ENCODE data around the gene KRTAP13-2.
A peak's percentile ranks its signal among the peaks of the same experiment; 100 is the strongest.

The KRTAP13-2 gene, protein sequence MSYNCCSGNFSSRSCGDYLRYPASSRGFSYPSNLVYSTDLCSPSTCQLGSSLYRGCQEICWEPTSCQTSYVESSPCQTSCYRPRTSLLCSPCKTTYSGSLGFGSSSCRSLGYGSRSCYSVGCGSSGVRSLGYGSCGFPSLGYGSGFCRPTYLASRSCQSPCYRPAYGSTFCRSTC

DNA sequence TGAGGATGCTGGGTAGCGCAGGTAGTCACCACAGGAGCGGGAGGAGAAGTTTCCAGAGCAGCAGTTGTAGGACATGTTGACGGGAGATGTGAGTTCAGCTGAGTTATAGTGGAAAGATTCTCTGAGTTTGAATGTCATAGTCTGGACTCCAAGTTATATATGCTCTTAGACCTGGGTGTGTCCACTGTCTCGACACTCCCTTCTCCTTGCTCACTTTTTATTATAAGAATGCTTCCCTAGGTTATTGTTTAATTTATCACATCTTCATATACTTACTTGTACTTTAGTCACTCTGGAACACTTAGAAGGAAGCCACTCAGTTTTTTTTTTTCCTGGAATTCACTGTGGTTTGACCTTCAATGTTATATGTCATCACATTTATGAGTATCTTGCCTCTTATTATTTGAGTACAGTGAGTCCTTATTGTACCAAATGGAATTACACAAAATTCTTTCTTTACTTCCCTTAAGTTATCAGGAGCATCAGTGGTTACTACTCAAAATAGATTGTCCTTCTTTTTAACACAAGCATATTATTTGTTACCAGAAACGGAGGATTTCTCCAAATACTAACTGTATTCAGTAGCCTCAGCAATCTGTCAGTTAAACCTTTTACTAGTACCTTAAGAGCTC is at the start of gene KRTAP13-2:
Gene KRTAP13-2, minus strand, starts transcription at position 133 of the 632 bp plus-strand sequence. Its CDS starts 58 bp downstream, at position 75.
- DNase-seq: no peak

DNA sequence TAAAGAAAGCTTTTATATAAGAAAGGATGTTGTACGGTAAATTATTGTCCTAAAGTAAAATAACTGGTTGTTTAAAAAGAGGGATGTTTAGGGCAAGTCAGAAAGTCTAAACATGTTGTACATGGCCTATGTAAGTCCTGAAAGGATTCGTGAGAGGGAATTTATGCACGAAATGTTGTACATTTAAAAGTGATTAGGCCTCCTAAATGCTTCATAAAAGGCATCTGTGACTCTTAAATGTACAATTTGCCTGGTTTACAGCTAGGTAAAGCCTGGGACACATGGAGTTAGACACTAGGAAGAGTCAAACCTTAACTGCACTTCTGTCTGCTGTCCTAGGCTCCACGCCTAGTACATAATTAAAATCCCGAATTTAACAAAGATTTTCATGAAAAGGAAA is 43.9 kb upstream of the KRTAP13-2 start:
- DNase-seq: no peak

DNA sequence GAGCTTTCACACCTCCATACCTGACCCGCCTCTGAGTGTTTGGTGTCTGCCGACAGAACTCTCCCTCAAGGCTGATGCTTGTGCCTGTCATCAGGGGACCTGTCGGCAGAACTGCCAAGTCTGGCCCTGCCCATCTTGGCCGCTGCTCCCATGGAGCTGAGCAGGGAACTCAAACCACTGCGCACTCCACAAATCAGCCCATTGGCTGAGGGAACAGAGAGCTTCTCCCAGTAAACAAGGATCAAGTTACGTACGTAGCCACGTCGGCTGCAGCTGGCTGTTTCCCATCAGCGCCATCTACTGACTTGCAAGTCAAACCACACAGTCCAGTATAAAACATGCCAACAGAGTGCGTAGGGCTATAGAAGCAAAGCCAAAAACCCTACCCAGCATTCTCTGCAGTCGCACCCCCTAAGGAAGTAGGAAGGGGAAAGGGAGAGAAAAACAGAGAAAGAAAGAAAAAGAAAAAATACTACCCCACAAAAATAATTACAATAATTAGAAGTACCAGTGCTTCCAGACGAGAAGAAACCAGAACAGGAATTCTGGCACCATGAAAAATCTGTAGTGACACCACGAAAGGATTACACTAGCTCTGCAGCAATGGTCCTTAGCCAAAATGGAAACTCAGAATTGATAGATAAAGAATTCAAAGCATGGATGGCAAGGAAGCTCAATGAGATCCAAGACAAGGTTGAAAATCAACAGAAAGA is 36.9 kb upstream of the KRTAP13-2 start:
- DNase-seq: no peak

DNA sequence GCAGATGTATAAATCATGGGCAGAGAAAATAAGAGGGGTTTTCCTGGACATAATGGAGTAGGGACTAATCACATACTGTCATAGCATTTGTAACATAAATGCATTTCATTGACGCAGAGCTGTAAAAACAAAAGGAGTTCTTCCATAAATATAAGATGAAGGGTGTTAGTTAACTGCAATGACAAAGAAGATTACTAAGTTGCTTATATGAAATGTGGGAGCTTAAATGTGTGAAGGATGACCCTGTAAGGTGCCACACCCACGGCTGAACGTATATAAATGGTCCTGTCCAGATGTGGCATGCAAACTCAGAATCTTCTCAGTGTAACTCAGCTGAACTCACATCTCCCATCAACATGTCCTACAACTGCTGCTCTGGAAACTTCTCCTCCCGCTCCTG is 23.7 kb upstream of the KRTAP13-2 start, which contains the start of gene KRTAP13-1:
Gene KRTAP13-1, plus strand, starts transcription at position 301 of the 400 bp plus-strand sequence. Its CDS starts 56 bp downstream, at position 357.
- DNase-seq: no peak

DNA sequence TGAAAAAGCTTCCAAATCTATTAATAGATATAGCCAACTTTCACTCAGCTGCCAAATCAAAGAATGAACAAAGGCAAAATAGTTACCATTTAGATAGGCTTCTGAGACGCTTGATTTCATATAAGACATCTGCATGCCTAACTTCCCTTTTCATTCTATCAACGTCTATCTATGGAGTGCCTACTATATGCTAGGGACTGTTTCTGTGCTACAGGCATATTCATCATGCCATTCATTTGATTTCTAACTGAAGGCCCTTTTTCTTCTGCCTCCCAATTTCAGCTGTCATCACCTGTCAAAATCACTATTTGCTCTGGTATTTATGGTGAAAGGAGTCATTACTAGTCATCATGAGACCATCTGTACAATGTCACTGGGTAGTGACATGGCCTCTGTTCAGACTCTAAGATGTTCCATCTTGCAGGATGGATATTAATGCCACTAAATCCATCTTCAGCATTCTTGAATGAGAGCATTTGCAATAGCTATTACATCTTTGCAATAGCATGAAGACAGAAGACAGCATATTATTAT is 19.5 kb upstream of the KRTAP13-2 start:
- DNase-seq: no peak

DNA sequence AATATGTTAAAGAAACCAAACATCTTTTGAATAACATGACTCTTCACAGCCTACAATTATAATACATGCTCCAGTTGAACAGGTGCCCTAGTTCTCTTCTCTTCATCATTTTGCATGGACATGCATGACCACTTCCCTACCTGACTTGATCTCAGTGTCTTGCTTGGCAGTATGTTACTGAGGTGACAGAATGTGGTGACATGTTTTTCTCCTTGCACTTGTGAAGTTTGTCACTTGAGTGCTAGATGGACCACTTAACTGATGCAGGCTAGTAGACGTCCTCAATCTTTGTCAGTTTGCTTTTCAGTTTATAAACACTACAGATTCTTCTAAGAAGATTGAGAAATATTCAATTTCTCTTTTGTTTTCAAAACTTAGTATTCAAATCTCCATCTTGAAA is 10.1 kb upstream of the KRTAP13-2 start:
- DNase-seq: no peak

DNA sequence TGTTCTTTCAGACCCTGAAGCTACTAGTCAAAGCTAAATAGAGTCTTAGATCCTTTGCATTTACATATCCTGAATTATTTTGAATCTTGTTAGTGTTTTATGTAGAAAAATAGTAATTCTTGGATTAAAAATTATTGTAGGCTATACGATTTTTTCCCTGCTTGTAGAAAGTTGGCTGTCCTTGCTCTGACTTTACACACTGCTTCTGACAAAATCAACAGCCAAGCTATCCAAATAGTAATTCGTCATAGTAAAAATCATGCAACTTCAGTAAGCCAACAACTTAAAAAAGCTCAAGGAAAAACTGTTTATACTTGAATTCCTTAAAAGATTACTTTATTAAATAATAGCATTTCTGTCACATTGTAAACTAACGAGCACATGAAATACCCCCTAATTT is 16.2 kb downstream of the KRTAP13-2 start:
- DNase-seq: no peak

DNA sequence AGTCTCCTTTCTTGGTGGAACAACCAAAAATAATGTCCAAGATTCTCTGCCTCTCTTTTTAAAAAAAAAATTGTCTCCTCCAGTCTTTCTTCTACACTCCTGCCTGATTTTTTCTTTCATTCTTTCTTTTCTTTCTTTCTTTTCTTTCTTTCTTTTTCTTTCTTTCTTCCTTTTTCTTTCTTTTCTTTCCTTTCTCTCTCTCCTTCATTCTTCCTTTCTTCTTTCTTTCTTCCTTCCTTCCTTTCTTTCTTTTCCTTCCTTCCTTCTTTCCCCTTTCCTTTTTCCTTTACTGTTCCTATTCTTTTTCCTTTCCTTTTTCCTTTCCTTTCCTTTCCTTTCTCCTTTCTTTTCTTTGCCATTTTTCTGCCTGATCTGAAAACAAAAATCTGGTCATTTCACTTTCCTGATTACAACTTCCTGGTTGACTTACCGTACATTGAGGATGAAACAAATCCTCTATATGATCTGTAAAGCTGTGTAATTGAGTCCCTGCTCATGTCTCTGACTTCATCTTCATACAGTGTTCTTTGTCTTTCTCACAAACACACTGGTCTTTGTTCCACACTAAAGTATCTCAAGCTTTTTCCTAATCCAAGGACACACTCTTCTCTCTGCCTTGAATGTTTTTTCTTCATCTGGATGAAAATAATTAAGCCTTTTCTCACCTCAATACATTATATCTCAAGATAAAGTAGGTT is 17.6 kb downstream of the KRTAP13-2 start:
- DNase-seq: no peak

DNA sequence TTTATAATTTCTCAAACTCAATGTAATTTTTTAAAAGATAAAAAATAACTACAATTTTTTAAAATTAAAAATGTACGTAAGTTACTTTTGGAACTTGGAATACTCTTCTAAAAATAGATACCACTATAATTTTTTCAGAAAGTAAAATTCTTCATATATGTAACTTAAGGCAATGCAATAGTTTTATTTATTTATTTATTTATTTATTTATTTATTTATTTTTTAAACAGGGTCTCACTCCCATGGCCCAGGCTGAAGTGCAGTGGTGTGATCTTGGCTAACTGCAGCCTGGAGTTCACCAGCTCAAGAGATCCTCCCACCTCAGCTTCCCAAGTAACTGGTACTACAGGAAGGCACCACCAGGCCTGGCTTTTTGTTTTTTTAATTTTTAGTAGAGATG is 20.5 kb downstream of the KRTAP13-2 start:
- DNase-seq: no peak

DNA sequence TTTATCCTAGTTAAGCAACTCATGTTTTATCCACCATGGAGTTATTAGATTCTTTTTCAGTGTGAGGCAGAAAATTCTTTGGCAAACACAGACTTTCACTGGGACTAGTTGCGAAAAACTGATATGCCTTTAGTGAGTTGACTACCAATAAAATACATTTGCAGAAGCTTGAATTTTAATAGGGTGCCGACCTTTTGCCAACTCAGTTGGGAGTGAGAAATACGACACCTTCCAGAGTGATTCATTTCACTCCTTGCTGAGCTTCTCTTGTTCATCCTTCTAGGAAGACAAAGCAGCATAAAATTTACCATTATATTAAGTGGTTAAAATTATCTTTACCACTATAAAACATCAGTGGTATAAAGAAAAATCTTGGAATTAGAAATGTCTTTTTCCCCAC is 22.5 kb downstream of the KRTAP13-2 start:
- no peak for DNase-seq

DNA sequence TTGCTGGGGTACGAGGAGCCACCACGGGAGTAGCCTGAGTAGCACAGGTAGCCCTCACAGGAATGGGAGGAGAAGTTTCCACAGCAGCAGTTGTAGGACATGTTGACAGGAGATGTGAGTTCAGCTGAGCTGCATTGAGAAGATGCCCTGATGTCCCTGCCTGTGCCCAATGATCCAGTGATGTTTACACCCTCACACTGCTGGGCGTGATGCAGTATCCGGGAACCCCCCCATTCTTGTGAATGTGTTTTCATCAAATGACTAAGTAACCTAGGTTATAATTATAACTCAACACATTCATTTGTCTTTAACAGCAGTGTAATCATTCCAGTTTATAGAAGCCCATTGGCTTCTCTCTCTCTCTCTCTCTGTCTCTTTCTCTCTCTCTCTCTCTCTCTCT is 23.6 kb downstream of the KRTAP13-2 start, which contains the start of gene KRTAP23-1:
Gene KRTAP23-1, minus strand, starts transcription at position 101 of the 400 bp plus-strand sequence. Its CDS starts 0 bp downstream, at position 101.
- no peak for DNase-seq

DNA sequence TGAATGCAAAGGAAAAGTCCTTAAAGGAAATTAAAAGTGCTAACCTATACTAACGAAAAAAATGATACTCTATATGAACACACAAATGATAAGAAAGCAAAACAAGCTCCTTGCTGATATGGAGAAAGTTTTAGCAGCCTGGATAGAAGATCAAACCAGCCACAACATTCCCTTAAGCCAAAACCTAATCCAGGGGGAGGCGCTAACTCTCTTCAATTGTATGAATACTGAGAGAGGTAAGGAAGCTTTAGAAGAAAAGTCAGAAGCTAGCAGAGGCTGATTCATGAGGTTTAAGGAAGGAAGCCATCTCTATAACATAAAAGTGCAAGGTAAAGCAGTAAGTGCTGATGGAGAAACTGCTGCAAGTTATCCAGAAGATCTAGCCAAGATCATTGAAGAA is 27.1 kb downstream of the KRTAP13-2 start:
- DNase-seq: no peak

DNA sequence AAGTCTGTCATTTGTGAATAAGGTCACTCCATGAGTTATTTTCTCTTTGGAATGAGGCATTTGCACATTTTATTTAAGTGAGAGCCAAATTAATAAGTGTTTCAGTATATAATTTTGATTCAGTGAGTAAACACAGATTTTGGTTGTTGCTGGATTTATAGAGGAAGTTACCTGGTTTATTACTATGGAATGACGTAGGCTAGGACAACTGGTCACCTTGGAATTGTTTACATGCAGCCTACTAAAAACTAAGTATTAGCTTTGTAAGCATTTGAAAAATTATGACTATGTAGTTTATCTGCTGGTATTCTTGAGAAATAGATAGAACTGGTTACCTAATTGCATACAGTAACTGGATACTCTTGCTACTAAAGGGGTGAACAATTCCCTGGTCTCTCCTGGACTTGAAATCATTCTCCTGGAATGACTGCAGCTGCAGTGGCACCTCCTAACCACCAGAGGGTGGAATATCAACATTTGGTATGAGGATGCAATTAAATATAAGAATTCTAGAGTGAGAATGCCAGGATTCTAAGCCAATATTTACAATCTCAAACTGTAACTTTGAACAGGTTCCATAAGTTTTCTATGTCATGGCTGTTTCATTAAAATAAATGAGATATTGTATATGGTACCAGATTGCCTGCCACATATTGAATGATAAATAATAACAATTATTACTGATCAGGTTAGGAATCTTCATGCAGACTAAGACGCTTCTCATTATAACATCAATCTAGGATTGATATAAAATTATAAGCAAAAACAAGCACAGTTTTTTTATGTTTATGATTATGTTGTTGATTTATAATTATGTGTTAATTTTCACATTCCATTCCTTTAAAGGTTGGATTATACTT is 31.1 kb downstream of the KRTAP13-2 start:
- DNase-seq: peak in 3 of 6 experiments; percentile 3 to 7 (median 6)

DNA sequence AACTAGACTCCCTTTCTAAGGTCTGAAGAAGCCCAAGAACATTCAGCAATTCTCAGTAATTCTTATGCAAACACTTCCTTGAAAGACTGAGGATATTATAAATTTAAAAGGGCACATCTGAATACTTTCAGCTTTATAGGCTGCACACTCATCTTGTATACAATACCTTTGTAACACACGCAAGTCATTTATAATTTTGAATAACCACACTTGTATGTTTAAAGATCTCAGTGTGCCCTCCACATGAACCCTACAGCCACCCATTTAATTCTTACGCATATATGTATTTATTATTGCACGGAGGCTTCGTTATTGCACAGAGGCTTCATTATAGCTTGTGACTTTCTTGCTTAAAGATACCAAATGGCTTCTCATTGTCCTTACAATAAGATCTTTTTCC is 33.4 kb downstream of the KRTAP13-2 start:
- no peak for DNase-seq

DNA sequence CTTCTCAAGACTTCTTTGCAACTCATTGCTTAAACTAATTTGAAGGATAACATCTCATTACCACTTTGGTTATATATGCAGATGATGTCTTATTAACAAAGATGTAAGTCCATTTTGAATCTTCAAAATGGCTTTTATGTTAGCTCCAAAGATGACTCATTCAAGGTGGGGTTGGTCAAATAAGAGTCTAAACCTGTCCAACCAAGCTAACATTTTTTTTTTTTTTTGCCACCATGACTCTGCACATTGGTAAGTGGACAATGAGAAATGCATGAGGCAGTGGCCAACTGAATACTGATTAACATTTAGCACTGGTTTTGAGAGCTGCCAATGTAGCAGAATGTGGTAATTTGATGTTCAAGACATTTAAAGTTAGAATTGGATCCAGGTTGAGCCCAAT is 34.3 kb downstream of the KRTAP13-2 start:
- DNase-seq: no peak

DNA sequence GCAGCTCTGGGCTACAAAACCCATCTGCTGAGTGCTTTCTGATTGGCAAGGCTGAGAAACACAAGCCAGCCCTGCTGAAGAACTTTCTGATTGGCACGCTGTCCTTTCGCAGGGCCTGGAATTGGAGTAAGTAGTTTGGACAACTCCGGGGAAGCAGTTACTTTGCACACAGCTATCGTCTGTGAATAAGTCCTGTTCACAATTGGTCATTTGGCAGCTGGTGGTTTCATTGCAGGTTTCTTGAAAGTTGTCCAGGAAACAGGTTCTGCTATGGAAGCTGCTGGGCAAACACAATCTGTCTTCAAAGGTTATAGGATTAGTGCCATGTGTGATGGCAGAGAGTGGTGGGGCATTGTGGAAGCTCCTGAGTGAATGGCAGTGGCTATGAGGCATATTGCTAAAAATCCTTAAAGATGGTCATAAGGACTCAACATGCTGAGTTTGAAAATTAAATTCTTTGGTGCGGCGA is 34.8 kb downstream of the KRTAP13-2 start, which contains the start of gene KRTAP27-1:
Gene KRTAP27-1, minus strand, starts transcription at position 419 of the 469 bp plus-strand sequence. Its CDS starts 26 bp downstream, at position 393.
- no peak for DNase-seq

DNA sequence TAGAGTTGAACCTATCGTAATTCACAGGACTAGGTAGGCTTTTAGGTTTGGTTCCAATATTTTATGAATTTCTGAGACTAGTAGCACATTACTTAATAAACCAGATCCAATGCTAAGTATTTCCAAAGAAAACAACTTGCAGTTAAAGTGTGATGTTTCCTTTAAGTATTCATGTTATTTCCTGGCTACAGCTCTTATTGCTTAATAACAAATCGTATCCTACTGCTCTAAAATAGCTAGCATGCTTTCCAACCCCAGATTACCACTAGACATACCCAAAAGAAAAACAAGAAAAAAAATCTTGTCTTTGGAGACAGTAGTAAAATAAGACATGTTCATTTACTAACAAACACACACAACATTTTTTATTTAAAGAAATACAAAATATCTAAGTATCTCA is 35.5 kb downstream of the KRTAP13-2 start:
- no peak for DNase-seq

DNA sequence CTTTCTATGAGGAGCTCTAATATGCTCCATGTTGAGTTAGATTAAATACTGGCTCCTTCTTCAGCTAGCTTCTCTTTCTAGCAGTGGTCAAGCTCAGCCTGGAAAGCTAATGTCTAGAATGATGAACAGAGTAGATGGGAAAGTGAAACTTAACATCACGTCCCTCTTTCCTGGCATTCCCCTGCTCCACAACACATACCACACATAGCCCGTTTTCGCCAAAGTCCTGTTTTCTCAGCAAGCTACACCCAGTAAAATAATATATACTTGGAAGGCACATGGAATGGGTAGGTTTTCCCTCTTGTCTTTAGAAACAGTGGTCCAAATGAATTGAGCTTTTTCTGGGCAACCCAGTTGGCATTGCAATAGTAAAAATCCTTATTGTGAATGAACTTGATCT is 38.3 kb downstream of the KRTAP13-2 start:
- DNase-seq: no peak

DNA sequence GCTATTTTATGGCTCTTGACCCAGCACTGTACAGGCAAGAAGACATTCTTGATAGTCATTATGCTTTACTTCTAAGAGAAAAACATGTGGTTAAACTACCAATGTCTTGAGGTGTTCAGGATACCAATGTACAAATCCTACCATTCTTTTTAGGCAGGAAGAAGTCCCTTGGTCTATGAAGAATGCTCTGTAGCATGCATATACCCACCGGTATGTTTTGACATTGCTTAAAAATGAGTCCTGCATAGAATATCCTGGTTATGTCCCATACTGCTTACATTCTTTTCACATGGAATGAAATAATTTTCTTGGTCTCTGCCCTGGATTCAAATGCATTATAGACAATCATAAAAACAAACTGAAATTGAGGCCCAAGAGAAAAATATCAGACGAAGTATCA is 39.4 kb downstream of the KRTAP13-2 start:
- no peak for DNase-seq

DNA sequence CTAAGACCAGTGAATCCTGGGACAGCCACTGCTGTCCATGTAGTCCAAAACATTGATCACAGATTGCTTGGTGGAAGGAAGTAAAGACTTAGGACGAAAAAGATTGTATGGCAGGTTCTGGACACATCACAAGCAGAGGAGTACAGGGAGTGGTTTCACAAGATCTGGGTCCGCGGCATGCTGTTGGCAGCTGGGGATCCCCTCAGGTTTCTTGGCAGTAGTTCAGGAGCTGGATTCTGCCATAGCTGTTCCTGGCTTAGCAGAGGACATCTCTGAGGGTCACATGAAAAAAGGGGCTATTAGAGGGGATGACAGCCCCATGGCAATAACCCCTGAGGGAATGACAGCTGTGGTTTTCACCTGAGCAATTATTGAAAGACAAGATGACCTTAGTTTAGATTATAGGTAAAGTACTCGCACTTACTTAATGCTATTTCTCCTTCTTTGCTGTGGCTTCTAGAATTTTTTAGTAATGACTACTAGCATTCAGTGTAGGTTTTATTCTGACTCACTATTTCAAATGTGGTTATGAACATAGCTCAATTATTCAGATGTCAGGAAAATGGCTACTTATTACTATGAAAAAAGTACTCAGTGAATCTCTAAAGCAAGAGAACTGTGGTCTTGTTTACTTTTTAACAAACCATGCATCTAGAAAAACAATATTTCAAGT is 42.7 kb downstream of the KRTAP13-2 start:
- no peak for DNase-seq

DNA sequence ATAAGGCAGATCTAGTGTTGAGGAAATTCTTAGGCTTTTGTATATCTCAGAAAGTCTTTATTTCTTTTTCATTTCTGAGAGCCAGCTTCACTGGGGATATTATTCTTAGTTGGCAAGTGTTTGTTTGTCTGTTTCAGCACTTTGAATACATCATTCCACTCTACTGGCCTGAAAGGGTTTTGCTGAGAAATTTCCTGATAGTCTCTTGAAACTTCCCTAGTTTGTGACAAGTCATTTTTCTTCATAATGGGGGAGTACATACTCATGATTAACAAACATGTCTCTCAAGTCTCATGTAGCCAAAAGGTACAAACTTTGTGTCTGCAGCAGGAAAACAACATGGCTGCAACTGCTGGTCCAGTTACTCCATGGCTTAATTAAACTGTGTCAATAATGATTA is 45.7 kb downstream of the KRTAP13-2 start:
- DNase-seq: no peak

Data from stimulated activated naive CD4-positive, alpha-beta T cell (primary cell).